ENCODE measurements around the gene ZFP57.
"Not testable (repeated sequence)": the region's sequence is repeated elsewhere in the genome, so short reads cannot be mapped to it uniquely, and the experiment has no call there.

Gene ZFP57

GRCh38 chr6:29667158-29667557, 13.8 kb downstream of the ZFP57 start:
- no peak for DNase-seq (ENCODE audit: low read depth)
- H3K4me3 ChIP-seq (ENCODE audit: low read depth, low read length): no peak overlapping the region
- no peak for TF ChIP-seq CTCF (IDR thresholded peaks at IDR 0.05; ENCODE audit: insufficient read depth, low read depth, low read length, missing control alignments)

- H3K4me3 ChIP-seq (ENCODE audit: low read depth, low read length): no peak overlapping the region
- no peak for DNase-seq (ENCODE audit: low read depth)
- TF ChIP-seq CTCF (IDR thresholded peaks at IDR 0.05; ENCODE audit: insufficient read depth, low read depth, low read length, missing control alignments): no peak
Measured at GRCh38 chr6:29666826-29667130, 14.2 kb downstream of the ZFP57 start.

GRCh38 chr6:29665942-29666825, 14.8 kb downstream of the ZFP57 start:
- no peak for TF ChIP-seq CTCF (IDR thresholded peaks at IDR 0.05; ENCODE audit: insufficient read depth, low read depth, low read length, missing control alignments)
- no peak for DNase-seq (ENCODE audit: low read depth)
- H3K4me3 ChIP-seq (ENCODE audit: low read depth, low read length): no peak overlapping the region

- DNase-seq (ENCODE audit: low read depth): no peak
- no peak for TF ChIP-seq CTCF (IDR thresholded peaks at IDR 0.05; ENCODE audit: insufficient read depth, low read depth, low read length, missing control alignments)
- no peak overlapping the region for H3K4me3 ChIP-seq (ENCODE audit: low read depth, low read length)
Measured at GRCh38 chr6:29663300-29664042, 17.5 kb downstream of the ZFP57 start.

- DNase-seq (ENCODE audit: low read depth); H3K4me3 ChIP-seq (ENCODE audit: low read depth, low read length): not testable (repeated sequence)
Measured at GRCh38 chr6:29661502-29662141, 19.3 kb downstream of the ZFP57 start.

- DNase-seq (ENCODE audit: low read depth): no peak
- H3K4me3 ChIP-seq (ENCODE audit: low read depth, low read length): no peak overlapping the region
- no peak for TF ChIP-seq CTCF (IDR thresholded peaks at IDR 0.05; ENCODE audit: insufficient read depth, low read depth, low read length, missing control alignments)
Measured at GRCh38 chr6:29661071-29661470, 19.9 kb downstream of the ZFP57 start.

GRCh38 chr6:29656798-29657197, 24.2 kb downstream of the ZFP57 start, which contains the start of gene MOG:
TSS of gene MOG (plus strand) at chr6:29657092. CDS start at chr6:29657210, 118 bp downstream.
- TF ChIP-seq CTCF (IDR thresholded peaks at IDR 0.05; ENCODE audit: insufficient read depth, low read depth, low read length, missing control alignments): no peak
- DNase-seq (ENCODE audit: low read depth): no peak
- H3K4me3 ChIP-seq (ENCODE audit: low read depth, low read length): no peak within 1 kb of the TSS
